Measurements from ENCODE around the gene PRKG1.

Gene PRKG1

GRCh38 chr10:52258799-52259425, 1184.6 kb downstream of the PRKG1 start:
- no peak overlapping the region for H3K4me3 ChIP-seq (ENCODE audit: low read depth, low read length)
- TF ChIP-seq, protein P1, sequence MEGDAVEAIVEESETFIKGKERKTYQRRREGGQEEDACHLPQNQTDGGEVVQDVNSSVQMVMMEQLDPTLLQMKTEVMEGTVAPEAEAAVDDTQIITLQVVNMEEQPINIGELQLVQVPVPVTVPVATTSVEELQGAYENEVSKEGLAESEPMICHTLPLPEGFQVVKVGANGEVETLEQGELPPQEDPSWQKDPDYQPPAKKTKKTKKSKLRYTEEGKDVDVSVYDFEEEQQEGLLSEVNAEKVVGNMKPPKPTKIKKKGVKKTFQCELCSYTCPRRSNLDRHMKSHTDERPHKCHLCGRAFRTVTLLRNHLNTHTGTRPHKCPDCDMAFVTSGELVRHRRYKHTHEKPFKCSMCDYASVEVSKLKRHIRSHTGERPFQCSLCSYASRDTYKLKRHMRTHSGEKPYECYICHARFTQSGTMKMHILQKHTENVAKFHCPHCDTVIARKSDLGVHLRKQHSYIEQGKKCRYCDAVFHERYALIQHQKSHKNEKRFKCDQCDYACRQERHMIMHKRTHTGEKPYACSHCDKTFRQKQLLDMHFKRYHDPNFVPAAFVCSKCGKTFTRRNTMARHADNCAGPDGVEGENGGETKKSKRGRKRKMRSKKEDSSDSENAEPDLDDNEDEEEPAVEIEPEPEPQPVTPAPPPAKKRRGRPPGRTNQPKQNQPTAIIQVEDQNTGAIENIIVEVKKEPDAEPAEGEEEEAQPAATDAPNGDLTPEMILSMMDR (IDR thresholded peaks at IDR 0.05; ENCODE audit: borderline replicate concordance, insufficient read depth, low read depth, low read length): no peak

- TF ChIP-seq, protein P1 (IDR thresholded peaks at IDR 0.05; ENCODE audit: borderline replicate concordance, insufficient read depth, low read depth, low read length): no peak
- H3K4me3 ChIP-seq (ENCODE audit: low read depth, low read length): no peak overlapping the region
Observed at GRCh38 chr10:52259426-52259812, 1185.1 kb downstream of the PRKG1 start.

GRCh38 chr10:52261362-52261761, 1187.1 kb downstream of the PRKG1 start:
- H3K4me3 ChIP-seq (ENCODE audit: low read depth, low read length): no peak overlapping the region
- TF ChIP-seq, protein P1 (IDR thresholded peaks at IDR 0.05; ENCODE audit: borderline replicate concordance, insufficient read depth, low read depth, low read length): no peak

DNA sequence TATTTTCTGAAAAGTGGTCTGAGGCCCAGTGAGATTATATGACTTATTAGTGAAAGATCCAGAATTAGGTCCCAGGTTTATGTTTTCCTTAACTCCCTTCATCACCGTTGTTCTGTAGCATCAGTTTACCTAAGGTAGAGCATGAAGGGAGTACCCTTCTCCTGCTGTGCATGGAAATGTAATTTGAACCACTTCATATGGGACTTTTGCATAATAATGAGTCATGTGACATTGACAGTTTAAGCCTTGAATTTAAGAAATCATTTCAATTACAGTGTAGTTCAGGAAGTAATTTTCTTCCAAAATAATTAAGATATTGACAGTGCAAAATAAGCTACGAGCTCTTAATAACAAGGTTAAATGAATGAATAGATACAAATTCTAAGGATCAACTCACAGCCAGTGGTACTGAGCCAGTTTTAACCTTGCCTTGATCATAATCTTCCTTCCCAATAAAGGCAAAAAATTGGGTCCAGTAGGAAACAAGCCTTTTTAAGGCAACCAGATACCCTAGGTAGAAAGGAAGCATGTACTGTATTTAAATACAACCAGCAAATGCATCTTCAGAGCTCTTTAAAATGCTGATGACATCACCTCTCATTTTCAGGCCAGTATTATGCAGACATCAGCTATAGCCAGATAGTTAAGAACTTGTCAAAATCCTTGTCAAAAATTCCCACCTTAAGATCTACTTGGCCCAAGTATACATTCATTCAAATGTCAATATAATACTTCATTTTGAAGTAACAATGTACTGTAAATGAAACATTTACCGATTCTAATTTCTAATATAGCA, 1191.0 kb downstream of the PRKG1 start:
- no peak overlapping the region for H3K4me3 ChIP-seq (ENCODE audit: low read depth, low read length)

GRCh38 chr10:52266858-52267257, 1192.6 kb downstream of the PRKG1 start:
- TF ChIP-seq, protein P1 (IDR thresholded peaks at IDR 0.05; ENCODE audit: borderline replicate concordance, insufficient read depth, low read depth, low read length): no peak
- no peak overlapping the region for H3K4me3 ChIP-seq (ENCODE audit: low read depth, low read length)

More for the DNA sequence above, 1191.0 kb downstream of the PRKG1 start:
- TF ChIP-seq, protein P1 (IDR thresholded peaks at IDR 0.05; ENCODE audit: borderline replicate concordance, insufficient read depth, low read depth, low read length): no peak

DNA sequence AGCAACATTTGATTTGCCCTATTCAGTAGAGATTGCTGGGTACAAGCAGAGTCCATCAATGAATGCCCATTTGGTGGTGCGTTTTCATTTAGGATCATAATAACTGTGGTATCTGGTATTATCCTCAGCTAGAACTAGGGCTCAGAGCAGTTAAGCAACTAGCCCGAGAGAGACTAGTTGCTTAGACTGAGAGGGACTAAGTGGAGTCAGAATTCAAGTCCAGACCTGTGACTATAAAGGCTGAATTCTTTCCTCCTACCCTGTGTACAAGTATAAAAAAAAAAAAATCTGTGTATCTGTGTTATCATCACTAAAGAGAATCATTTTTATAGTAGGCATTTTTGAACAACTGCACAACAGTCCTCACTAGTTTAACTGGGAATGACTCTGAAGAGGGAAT, 1194.5 kb downstream of the PRKG1 start:
- H3K4me3 ChIP-seq (ENCODE audit: low read depth, low read length): no peak overlapping the region
- TF ChIP-seq, protein P1 (IDR thresholded peaks at IDR 0.05; ENCODE audit: borderline replicate concordance, insufficient read depth, low read depth, low read length): no peak

DNA sequence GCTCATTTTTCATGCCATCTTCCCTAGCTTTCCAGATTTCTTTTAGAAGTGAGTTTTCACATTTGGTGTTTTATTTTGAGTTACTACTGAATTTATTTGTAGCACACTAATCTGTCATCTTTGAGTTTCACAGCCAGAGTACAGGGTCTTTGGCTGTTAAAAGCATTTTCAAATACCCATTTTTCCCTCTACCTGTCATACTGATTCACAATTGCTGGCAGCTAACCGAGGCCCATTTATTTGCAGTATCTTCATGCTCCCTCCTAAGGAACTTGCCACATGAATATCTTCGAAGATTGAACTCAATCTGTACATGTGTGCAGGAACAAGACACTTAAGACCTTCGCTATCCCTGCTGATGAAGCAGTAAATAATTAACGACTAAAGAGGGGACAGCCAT, 1194.9 kb downstream of the PRKG1 start:
- TF ChIP-seq, protein P1 (IDR thresholded peaks at IDR 0.05; ENCODE audit: borderline replicate concordance, insufficient read depth, low read depth, low read length): no peak
- H3K4me3 ChIP-seq (ENCODE audit: low read depth, low read length): no peak overlapping the region
